ENCODE measurements around the gene LRPPRC.

DNA sequence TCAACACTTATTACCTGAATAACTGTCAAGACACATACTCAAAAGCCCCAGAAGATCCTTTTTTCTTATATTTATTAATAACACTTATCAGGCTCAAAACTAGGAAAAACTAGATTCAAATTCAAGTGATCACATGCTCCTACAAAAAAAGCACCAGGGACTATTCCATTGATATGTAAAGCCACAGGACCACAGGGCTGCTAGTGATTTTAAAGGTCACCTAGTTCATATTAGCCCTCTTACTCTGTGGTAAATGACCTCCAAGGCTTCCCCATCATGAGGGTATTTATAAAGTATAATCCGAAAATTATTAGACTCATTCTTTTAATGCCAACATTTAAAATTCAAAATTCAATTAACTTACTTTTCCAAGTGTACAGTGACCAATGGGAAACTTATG, 52.5 kb downstream of the LRPPRC start:
- TF ChIP-seq, protein P1, sequence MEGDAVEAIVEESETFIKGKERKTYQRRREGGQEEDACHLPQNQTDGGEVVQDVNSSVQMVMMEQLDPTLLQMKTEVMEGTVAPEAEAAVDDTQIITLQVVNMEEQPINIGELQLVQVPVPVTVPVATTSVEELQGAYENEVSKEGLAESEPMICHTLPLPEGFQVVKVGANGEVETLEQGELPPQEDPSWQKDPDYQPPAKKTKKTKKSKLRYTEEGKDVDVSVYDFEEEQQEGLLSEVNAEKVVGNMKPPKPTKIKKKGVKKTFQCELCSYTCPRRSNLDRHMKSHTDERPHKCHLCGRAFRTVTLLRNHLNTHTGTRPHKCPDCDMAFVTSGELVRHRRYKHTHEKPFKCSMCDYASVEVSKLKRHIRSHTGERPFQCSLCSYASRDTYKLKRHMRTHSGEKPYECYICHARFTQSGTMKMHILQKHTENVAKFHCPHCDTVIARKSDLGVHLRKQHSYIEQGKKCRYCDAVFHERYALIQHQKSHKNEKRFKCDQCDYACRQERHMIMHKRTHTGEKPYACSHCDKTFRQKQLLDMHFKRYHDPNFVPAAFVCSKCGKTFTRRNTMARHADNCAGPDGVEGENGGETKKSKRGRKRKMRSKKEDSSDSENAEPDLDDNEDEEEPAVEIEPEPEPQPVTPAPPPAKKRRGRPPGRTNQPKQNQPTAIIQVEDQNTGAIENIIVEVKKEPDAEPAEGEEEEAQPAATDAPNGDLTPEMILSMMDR (conservative IDR thresholded peaks at IDR 0.05; ENCODE audit: low read depth in 2 of 2) = no peak
- TF ChIP-seq POLR2AphosphoS5 (IDR thresholded peaks at IDR 0.05; ENCODE audit: low read depth) (no peak), EZH2phosphoT487 (IDR thresholded peaks at IDR 0.05; ENCODE audit: unreplicated experiment) (no peak), EZH2 (IDR thresholded peaks at IDR 0.05; ENCODE audit: low read depth, unreplicated experiment) (no peak), CREB1 (CRISPR knock-in tag; IDR thresholded peaks at IDR 0.05; ENCODE audit: low read depth) (no peak), STAT1 (IDR thresholded peaks at IDR 0.05; ENCODE audit: unreplicated experiment) (no peak), JUNB (IDR thresholded peaks at IDR 0.05; ENCODE audit: unreplicated experiment) (no peak), ZNF331 (CRISPR knock-in tag; IDR thresholded peaks at IDR 0.05; ENCODE audit: low read depth) (no peak)
- TF ChIP-seq, protein P2, sequence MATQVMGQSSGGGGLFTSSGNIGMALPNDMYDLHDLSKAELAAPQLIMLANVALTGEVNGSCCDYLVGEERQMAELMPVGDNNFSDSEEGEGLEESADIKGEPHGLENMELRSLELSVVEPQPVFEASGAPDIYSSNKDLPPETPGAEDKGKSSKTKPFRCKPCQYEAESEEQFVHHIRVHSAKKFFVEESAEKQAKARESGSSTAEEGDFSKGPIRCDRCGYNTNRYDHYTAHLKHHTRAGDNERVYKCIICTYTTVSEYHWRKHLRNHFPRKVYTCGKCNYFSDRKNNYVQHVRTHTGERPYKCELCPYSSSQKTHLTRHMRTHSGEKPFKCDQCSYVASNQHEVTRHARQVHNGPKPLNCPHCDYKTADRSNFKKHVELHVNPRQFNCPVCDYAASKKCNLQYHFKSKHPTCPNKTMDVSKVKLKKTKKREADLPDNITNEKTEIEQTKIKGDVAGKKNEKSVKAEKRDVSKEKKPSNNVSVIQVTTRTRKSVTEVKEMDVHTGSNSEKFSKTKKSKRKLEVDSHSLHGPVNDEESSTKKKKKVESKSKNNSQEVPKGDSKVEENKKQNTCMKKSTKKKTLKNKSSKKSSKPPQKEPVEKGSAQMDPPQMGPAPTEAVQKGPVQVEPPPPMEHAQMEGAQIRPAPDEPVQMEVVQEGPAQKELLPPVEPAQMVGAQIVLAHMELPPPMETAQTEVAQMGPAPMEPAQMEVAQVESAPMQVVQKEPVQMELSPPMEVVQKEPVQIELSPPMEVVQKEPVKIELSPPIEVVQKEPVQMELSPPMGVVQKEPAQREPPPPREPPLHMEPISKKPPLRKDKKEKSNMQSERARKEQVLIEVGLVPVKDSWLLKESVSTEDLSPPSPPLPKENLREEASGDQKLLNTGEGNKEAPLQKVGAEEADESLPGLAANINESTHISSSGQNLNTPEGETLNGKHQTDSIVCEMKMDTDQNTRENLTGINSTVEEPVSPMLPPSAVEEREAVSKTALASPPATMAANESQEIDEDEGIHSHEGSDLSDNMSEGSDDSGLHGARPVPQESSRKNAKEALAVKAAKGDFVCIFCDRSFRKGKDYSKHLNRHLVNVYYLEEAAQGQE (IDR thresholded peaks at IDR 0.05; ENCODE audit: unreplicated experiment) = no peak
- TF ChIP-seq, protein P3, sequence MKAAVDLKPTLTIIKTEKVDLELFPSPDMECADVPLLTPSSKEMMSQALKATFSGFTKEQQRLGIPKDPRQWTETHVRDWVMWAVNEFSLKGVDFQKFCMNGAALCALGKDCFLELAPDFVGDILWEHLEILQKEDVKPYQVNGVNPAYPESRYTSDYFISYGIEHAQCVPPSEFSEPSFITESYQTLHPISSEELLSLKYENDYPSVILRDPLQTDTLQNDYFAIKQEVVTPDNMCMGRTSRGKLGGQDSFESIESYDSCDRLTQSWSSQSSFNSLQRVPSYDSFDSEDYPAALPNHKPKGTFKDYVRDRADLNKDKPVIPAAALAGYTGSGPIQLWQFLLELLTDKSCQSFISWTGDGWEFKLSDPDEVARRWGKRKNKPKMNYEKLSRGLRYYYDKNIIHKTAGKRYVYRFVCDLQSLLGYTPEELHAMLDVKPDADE (IDR thresholded peaks at IDR 0.05) = no peak
